ENCODE results near the gene HAO2. TPM values are rescaled to one million over a fixed set of nuclear protein-coding genes. Genes with fewer than 3 reads are reported as not detected.

The HAO2 gene
- total RNA-seq, 3 donors from 2014 or later (not counting 1 experiment from before 2014, with no cell fraction given): not detected

GRCh38 chr1:119372503-119373086, 4.0 kb downstream of the HAO2 start:
- Histone ChIP-seq H3K9me3 (ENCODE audit: control insufficient read depth, insufficient read depth, low read length) (no peaks in the 10 kb centered on the region), H3K27ac (ENCODE audit: low read length) (no peak overlapping the region), H3K4me1 (ENCODE audit: control insufficient read depth, insufficient read depth, low read length) (no peaks in the 10 kb centered on the region), H3K4me3 (ENCODE audit: low read length) (no peak overlapping the region), H3K27me3 (ENCODE audit: control insufficient read depth, insufficient read depth, low read length) (no peaks in the 10 kb centered on the region), H3K36me3 (ENCODE audit: control insufficient read depth, insufficient read depth, low read length) (no peaks in the 10 kb centered on the region)
- DNase-seq (no peak), ATAC-seq (no peak)
- peaks cover 2 to 3% of the 10 kb centered on the region in 2 donors for H3K9me3 Mint-ChIP-seq
- no peak for TF ChIP-seq CTCF (IDR thresholded peaks at IDR 0.05)
- WGBS (ENCODE audit: insufficient coverage): 27% methylated on average over 6 of the region's 6 CpGs
- peaks cover 3 to 20% of the 10 kb centered on the region in 2 donors for H3K27me3 Mint-ChIP-seq (ENCODE audit: low read depth in 2 of 2)
- no peak overlapping the region for H3K27ac Mint-ChIP-seq
- H3K36me3 Mint-ChIP-seq: no peaks in the 10 kb centered on the region
- no peaks in the 10 kb centered on the region for H3K4me1 Mint-ChIP-seq
- no peak overlapping the region for H3K4me3 Mint-ChIP-seq
- intact Hi-C loops (cut with micrococcal nuclease): no loop called here

- no peak for ATAC-seq
- H3K36me3 ChIP-seq (ENCODE audit: control insufficient read depth, insufficient read depth, low read length): no peaks in the 10 kb centered on the region
- Mint-ChIP-seq H3K27me3 (ENCODE audit: low read depth in 2 of 2) (peaks cover 3 to 20% of the 10 kb centered on the region in 2 donors), H3K4me3 (no peak overlapping the region), H3K36me3 (no peaks in the 10 kb centered on the region), H3K4me1 (no peaks in the 10 kb centered on the region), H3K9me3 (peaks cover 2 to 3% of the 10 kb centered on the region in 2 donors), H3K27ac (no peak overlapping the region)
- no peaks in the 10 kb centered on the region for H3K9me3 ChIP-seq (ENCODE audit: control insufficient read depth, insufficient read depth, low read length)
- intact Hi-C loops (cut with micrococcal nuclease): no loop called here
- no peaks in the 10 kb centered on the region for H3K4me1 ChIP-seq (ENCODE audit: control insufficient read depth, insufficient read depth, low read length)
- no peak for TF ChIP-seq CTCF (IDR thresholded peaks at IDR 0.05)
- no peak for DNase-seq
- WGBS (ENCODE audit: insufficient coverage): 66% methylated on average over 2 of the region's 2 CpGs
- no peak overlapping the region for H3K4me3 ChIP-seq (ENCODE audit: low read length)
- no peaks in the 10 kb centered on the region for H3K27me3 ChIP-seq (ENCODE audit: control insufficient read depth, insufficient read depth, low read length)
- H3K27ac ChIP-seq (ENCODE audit: low read length): no peak overlapping the region
These were observed 4.9 kb downstream of the HAO2 start for GRCh38 chr1:119373465-119373864.

GRCh38 chr1:119374208-119374874, 5.8 kb downstream of the HAO2 start:
- no peak for ATAC-seq

More at GRCh38 chr1:119374208-119374874, 5.8 kb downstream of the HAO2 start:
- Mint-ChIP-seq H3K36me3 (no peaks in the 10 kb centered on the region), H3K9me3 (peaks cover 2 to 3% of the 10 kb centered on the region in 2 donors), H3K4me1 (no peaks in the 10 kb centered on the region), H3K4me3 (no peak overlapping the region), H3K27me3 (ENCODE audit: low read depth in 2 of 2) (peaks cover 3 to 20% of the 10 kb centered on the region in 2 donors), H3K27ac (no peak overlapping the region)
- DNase-seq: no peak
- 33% methylated on average over 4 of the region's 4 CpGs for WGBS (ENCODE audit: insufficient coverage)
- Histone ChIP-seq H3K4me1 (ENCODE audit: control insufficient read depth, insufficient read depth, low read length) (no peaks in the 10 kb centered on the region), H3K27me3 (ENCODE audit: control insufficient read depth, insufficient read depth, low read length) (no peaks in the 10 kb centered on the region), H3K9me3 (ENCODE audit: control insufficient read depth, insufficient read depth, low read length) (no peaks in the 10 kb centered on the region), H3K4me3 (ENCODE audit: low read length) (no peak overlapping the region), H3K27ac (ENCODE audit: low read length) (no peak overlapping the region), H3K36me3 (ENCODE audit: control insufficient read depth, insufficient read depth, low read length) (no peaks in the 10 kb centered on the region)
- intact Hi-C loops (cut with micrococcal nuclease): no loop called here
- no peak for TF ChIP-seq CTCF (IDR thresholded peaks at IDR 0.05)

Measured in natural killer cell (primary cell).